HepG2 (cell line): ENCODE results near the gene BRD8. TPM values are rescaled to one million over a fixed set of nuclear protein-coding genes. Genes with fewer than 3 reads are reported as not detected.

Experiments
- FOSL2 ChIP-seq: sonication (generic); formaldehyde crosslinking; IDR thresholded peaks from 2 replicates; pipeline ENCODE4 v1.4.0; 2020; ENCODE audit warnings: missing genetic modification reagents
- HHEX ChIP-seq: IDR thresholded peaks from 2 replicates; pipeline ENCODE4 v1.6.1; 2016; ENCODE audit warnings: control low read depth
- MAFK ChIP-seq, 2 experiments: IDR thresholded peaks in 1 of 2; conservative IDR thresholded peaks in 1 of 2; 2 replicates each; pipeline ENCODE4 v1.6.1; 2011; ENCODE audit warnings: improper control_type of control experiment in 2 of 2, low read length in 2 of 2
- NR2C2 ChIP-seq: sonication (generic); formaldehyde crosslinking; IDR thresholded peaks from 2 replicates; pipeline ENCODE4 v1.4.0; 2020; ENCODE audit warnings: missing genetic modification reagents, mild to moderate bottlenecking, moderate library complexity, borderline replicate concordance
- SETDB1 ChIP-seq: sonication (generic); formaldehyde crosslinking; IDR thresholded peaks from 2 replicates; pipeline ENCODE4 v1.5.1; 2020; ENCODE audit warnings: missing genetic modification reagents, mild to moderate bottlenecking, borderline replicate concordance
- SPEN ChIP-seq: sonication (generic); formaldehyde crosslinking; IDR thresholded peaks from 2 replicates; pipeline ENCODE4 v1.5.1; 2020; ENCODE audit warnings: low read depth, mild to moderate bottlenecking, missing genetic modification reagents
- WIZ ChIP-seq: sonication (generic); formaldehyde crosslinking; IDR thresholded peaks from 2 replicates; pipeline ENCODE4 v1.5.1; 2020; ENCODE audit warnings: mild to moderate bottlenecking, missing genetic modification reagents
- ZFP36L1 ChIP-seq: sonication (generic); formaldehyde crosslinking; IDR thresholded peaks from 2 replicates; pipeline ENCODE4 v1.8.0; 2022; ENCODE audit warnings: mild to moderate bottlenecking, missing genetic modification reagents, moderate library complexity
- ZNF275 ChIP-seq: sonication (generic); formaldehyde crosslinking; IDR thresholded peaks from 2 replicates; pipeline ENCODE4 v1.8.0; 2022; ENCODE audit warnings: missing genetic modification reagents, mild to moderate bottlenecking, inconsistent platforms, borderline replicate concordance
- polyA plus RNA-seq, 8 experiments: library from polyadenylated mRNA; depleted of rRNA in 3 of 8; stranded (reverse) in 7 of 8; unstranded in 1 of 8; fragments of >200 nt; fragmentation: Illumina TruSeq in 4 of 8; extraction: Trizol in 4 of 8; gene quantifications; 2 replicates each; pipeline versions ENCODE4 v1.2.1 to v1.2.3, GENCODE V29; 2011 to 2016; ENCODE audit warnings: low read depth in 4 of 8, missing spikeins in 1 of 8, mixed read lengths in 1 of 8; ENCODE audit not compliant: insufficient read depth in 1 of 8
- total RNA-seq, 5 experiments: library from RNA; depleted of rRNA; stranded (reverse); fragments of >200 nt; fragmentation: Illumina TruSeq; extraction: Trizol; gene quantifications; 2 replicates each; pipeline ENCODE4 v1.2.3, GENCODE V29; 2016; ENCODE audit warnings: low read depth in 1 of 5
- TF ChIP-seq, protein P1 (sequence below), 2 experiments: IDR thresholded peaks; 2 replicates each; pipeline ENCODE4 v1.6.1; 2011 to 2012; ENCODE audit warnings: low read length in 2 of 2, borderline replicate concordance in 1 of 2, low read depth in 1 of 2, mild to moderate bottlenecking in 1 of 2, moderate library complexity in 1 of 2
- TF ChIP-seq, protein P2 (sequence below): sonication (generic); formaldehyde crosslinking; IDR thresholded peaks from one replicate; pipeline ENCODE4 v1.5.1; 2020; ENCODE audit warnings: mild to moderate bottlenecking, missing genetic modification reagents; ENCODE audit errors: not compliant biosample characterization
- TF ChIP-seq, protein P3 (sequence below): sonication (generic); formaldehyde crosslinking; IDR thresholded peaks from 2 replicates; pipeline ENCODE4 v1.4.0; 2020; ENCODE audit warnings: mild to moderate bottlenecking, missing genetic modification reagents
- TF ChIP-seq, protein P4 (sequence below): sonication (generic); formaldehyde crosslinking; IDR thresholded peaks from 2 replicates; pipeline ENCODE4 v1.8.1; 2023; ENCODE audit warnings: missing genetic modification reagents, inconsistent platforms, borderline replicate concordance

Gene BRD8
- total and polyA plus RNA-seq, 2 of the 13 experiments (the other 11 are each of a cell fraction or from before 2014, with no cell fraction given), result 62.5 to 71.1 TPM

- TF ChIP-seq, protein P1, sequence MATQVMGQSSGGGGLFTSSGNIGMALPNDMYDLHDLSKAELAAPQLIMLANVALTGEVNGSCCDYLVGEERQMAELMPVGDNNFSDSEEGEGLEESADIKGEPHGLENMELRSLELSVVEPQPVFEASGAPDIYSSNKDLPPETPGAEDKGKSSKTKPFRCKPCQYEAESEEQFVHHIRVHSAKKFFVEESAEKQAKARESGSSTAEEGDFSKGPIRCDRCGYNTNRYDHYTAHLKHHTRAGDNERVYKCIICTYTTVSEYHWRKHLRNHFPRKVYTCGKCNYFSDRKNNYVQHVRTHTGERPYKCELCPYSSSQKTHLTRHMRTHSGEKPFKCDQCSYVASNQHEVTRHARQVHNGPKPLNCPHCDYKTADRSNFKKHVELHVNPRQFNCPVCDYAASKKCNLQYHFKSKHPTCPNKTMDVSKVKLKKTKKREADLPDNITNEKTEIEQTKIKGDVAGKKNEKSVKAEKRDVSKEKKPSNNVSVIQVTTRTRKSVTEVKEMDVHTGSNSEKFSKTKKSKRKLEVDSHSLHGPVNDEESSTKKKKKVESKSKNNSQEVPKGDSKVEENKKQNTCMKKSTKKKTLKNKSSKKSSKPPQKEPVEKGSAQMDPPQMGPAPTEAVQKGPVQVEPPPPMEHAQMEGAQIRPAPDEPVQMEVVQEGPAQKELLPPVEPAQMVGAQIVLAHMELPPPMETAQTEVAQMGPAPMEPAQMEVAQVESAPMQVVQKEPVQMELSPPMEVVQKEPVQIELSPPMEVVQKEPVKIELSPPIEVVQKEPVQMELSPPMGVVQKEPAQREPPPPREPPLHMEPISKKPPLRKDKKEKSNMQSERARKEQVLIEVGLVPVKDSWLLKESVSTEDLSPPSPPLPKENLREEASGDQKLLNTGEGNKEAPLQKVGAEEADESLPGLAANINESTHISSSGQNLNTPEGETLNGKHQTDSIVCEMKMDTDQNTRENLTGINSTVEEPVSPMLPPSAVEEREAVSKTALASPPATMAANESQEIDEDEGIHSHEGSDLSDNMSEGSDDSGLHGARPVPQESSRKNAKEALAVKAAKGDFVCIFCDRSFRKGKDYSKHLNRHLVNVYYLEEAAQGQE (IDR thresholded peaks at IDR 0.05; ENCODE audit: borderline replicate concordance in 1 of 2, low read depth in 1 of 2, low read length in 2 of 2), result no peak
- TF ChIP-seq MAFK (conservative IDR thresholded peaks at IDR 0.05 in 1 of 2, IDR thresholded peaks at IDR 0.05 in 1 of 2; ENCODE audit: low read length in 2 of 2), result no peak
- no peak for TF ChIP-seq HHEX (CRISPR knock-in tag)
- no peak for TF ChIP-seq SETDB1 (CRISPR knock-in tag)
- no peak for TF ChIP-seq WIZ (CRISPR knock-in tag)
- TF ChIP-seq, protein P2, sequence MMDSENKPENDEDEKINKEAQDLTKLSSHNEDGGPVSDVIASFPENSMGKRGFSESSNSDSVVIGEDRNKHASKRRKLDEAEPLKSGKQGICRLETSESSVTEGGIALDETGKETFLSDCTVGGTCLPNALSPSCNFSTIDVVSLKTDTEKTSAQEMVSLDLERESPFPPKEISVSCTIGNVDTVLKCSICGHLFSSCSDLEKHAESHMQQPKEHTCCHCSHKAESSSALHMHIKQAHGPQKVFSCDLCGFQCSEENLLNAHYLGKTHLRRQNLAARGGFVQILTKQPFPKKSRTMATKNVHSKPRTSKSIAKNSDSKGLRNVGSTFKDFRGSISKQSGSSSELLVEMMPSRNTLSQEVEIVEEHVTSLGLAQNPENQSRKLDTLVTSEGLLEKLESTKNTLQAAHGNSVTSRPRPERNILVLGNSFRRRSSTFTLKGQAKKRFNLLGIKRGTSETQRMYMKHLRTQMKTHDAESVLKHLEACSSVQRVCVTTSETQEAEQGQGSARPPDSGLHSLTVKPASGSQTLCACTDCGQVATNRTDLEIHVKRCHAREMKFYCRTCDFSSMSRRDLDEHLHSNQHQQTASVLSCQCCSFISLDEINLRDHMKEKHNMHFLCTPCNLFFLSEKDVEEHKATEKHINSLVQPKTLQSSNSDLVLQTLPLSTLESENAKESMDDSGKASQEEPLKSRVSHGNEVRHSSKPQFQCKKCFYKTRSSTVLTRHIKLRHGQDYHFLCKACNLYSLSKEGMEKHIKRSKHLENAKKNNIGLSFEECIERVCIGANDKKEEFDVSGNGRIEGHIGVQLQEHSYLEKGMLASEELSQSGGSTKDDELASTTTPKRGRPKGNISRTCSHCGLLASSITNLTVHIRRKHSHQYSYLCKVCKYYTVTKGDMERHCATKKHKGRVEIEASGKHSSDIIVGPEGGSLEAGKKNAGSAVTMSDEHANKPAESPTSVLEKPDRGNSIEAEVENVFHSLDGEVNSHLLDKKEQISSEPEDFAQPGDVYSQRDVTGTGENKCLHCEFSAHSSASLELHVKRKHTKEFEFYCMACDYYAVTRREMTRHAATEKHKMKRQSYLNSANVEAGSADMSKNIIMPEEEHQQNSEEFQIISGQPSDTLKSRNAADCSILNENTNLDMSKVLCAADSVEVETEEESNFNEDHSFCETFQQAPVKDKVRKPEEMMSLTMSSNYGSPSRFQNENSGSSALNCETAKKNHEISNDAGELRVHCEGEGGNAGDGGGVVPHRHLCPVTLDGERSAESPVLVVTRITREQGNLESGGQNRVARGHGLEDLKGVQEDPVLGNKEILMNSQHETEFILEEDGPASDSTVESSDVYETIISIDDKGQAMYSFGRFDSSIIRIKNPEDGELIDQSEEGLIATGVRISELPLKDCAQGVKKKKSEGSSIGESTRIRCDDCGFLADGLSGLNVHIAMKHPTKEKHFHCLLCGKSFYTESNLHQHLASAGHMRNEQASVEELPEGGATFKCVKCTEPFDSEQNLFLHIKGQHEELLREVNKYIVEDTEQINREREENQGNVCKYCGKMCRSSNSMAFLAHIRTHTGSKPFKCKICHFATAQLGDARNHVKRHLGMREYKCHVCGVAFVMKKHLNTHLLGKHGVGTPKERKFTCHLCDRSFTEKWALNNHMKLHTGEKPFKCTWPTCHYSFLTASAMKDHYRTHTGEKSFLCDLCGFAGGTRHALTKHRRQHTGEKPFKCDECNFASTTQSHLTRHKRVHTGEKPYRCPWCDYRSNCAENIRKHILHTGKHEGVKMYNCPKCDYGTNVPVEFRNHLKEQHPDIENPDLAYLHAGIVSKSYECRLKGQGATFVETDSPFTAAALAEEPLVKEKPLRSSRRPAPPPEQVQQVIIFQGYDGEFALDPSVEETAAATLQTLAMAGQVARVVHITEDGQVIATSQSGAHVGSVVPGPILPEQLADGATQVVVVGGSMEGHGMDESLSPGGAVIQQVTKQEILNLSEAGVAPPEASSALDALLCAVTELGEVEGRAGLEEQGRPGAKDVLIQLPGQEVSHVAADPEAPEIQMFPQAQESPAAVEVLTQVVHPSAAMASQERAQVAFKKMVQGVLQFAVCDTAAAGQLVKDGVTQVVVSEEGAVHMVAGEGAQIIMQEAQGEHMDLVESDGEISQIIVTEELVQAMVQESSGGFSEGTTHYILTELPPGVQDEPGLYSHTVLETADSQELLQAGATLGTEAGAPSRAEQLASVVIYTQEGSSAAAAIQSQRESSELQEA (CRISPR knock-in tag), result no peak
- TF ChIP-seq, protein P3, sequence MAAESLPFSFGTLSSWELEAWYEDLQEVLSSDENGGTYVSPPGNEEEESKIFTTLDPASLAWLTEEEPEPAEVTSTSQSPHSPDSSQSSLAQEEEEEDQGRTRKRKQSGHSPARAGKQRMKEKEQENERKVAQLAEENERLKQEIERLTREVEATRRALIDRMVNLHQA (CRISPR knock-in tag), result no peak
- peak; percentile 14; the same call in 1 of the 2 replicates for TF ChIP-seq NR2C2 (CRISPR knock-in tag)
- no peak for TF ChIP-seq ZFP36L1 (CRISPR knock-in tag)
- TF ChIP-seq, protein P4, sequence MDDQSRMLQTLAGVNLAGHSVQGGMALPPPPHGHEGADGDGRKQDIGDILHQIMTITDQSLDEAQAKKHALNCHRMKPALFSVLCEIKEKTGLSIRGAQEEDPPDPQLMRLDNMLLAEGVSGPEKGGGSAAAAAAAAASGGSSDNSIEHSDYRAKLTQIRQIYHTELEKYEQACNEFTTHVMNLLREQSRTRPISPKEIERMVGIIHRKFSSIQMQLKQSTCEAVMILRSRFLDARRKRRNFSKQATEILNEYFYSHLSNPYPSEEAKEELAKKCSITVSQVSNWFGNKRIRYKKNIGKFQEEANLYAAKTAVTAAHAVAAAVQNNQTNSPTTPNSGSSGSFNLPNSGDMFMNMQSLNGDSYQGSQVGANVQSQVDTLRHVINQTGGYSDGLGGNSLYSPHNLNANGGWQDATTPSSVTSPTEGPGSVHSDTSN (CRISPR knock-in tag), result no peak
- no peak for TF ChIP-seq ZNF275 (CRISPR knock-in tag)
- TF ChIP-seq SPEN (CRISPR knock-in tag), result no peak
- TF ChIP-seq FOSL2 (CRISPR knock-in tag), result no peak
Measured at GRCh38 chr5:138095100-138095907, 83.1 kb downstream of the BRD8 start (continued).
